ENCODE results near the gene PSMC4.

The PSMC4 gene

DNA sequence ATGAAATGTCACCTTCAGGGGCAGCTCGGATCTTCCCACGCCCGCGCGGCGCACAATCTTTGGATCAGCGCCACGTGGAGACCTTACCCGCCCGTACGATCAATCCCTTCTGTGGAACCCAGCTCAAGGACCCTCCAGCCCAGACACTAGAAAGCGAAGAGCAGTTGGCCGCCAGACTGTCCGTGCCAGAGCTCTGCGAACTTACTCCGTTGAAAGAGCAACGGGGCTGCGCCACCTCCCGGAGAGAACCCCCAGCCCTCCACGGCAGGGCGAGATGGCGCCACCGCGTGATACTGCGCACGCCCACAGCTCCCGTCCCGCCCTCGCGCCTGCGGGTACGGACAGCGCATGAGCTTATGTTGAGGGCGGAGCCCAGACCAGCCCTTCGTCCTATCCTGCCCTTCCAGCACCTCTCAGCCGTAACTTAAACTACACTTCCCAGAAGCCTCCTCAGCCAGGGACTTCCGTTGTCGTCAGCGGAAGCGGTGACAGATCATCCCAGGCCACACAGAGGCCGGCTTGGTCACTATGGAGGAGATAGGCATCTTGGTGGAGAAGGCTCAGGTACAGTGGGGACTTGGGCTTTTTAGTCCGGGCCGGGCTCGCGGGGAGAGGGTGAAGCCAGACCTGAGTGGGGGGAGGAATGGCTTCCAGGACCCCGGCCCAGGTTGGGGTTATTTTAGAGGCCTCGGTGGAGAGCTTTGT is at the start of gene PSMC4:
Gene PSMC4 (plus strand): TSS at position 491 of the 705 bp plus-strand sequence. CDS start 38 bp downstream, at position 529.
- DNase-seq (ENCODE audit: low spot score) = peak; percentile 100

DNA sequence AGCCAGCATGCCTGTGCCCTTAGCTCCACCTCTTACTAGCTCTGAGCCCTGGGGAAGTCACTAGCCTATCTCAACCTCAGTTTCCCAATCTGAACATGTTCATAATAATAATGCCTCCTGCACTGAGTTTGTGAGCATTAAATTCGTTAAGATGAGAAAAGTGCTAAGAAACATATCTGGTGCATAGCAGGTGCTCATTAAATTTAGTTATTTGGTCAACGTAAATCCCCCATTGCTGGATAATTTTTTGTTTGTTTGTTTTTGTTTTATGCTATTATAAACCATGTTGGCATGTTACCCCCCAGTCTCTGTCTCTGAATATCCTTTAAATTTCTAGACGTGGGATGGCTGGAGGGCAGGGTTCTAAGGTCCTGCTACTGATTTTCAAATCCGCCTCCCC is 47.1 kb upstream of the PSMC4 start:
- no peak for DNase-seq (ENCODE audit: low spot score)

DNA sequence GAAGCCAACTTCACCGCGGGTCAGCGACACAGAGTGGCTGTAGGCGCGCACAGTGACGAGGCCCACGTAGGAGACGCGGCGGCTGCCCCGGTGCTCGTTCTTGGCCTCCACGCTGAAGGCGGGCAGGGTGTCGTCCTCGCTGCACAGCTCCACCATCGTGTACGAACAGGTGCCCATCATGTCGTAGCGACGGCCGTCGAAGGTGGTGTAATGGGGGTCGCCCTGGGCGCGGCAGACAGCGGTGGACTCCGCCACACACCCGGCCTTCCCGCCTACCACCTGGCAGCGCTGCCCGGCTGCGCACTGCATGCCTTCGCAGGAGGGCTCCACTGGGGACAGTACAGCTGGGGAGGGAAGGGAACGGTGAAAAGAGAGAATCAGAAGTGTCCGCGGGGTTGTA is 46.6 kb upstream of the PSMC4 start:
- DNase-seq (ENCODE audit: low spot score) = no peak

DNA sequence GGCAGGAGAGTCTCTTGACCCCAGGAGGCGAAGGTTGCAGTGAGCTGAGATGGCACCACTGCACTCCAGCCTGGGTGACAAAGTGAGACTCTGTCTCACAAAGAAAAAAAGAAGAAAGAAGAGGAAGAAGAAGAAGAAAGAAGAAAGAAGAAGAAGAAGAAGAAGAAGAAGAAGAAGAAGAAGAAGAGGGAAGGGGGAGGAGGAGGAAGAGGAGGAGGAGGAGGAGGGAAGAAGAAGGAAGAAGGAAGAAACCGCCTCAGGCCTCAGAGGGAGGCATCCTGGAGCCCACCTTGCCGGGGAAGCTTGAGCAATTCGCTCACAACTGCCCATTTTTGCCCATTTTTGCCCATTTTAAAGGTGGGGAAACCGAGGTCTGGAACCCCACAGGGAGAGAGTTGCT is 46.0 kb upstream of the PSMC4 start:
- DNase-seq (ENCODE audit: low spot score) = no peak

DNA sequence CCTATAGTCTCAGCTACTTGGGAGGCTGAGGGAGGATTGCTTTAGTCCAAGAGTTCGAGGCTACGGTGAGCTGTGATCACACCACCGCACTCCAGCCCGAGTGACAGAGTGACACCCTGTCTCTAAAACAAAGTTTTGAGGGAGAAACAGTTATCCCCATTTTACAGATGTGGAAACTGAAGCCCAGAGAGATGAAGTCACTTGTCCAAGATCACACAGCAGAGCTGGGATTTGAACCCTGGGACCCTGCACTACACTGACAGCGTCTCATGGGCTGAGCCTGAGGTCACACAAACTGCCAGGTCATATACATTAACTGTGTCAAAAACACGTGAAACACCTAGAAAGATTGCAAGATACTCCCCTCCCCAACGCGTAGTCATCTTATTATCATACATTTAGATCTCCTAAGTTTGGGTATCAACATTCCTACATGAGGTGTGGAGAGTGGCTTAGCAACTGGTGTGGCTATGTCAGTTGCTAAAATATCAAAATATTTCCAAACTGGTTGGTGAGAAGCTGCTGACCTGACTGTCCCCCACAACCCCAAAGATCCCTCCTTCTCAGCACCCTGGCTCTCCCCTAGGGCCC is 44.7 kb upstream of the PSMC4 start:
- no peak for DNase-seq (ENCODE audit: low spot score)

DNA sequence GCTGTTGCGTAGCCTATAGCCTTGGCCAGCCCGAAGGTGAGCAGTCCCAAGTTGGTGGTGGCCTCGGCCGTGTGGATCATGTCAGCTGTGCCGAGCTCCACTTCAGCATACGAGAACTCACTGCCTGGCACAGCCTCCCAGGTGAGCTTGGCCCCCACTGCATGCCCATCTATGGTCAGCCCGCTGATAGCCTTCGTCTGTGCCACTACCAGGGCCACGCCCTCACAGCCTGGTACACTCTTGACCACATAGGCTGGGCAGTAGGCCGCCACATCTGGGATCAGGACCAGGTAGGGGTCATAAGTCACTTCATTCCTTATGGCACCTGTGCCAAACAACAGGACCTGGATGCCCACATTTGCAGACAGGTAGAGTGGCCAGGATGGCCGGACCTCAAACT is 43.9 kb upstream of the PSMC4 start:
- no peak for DNase-seq (ENCODE audit: low spot score)

DNA sequence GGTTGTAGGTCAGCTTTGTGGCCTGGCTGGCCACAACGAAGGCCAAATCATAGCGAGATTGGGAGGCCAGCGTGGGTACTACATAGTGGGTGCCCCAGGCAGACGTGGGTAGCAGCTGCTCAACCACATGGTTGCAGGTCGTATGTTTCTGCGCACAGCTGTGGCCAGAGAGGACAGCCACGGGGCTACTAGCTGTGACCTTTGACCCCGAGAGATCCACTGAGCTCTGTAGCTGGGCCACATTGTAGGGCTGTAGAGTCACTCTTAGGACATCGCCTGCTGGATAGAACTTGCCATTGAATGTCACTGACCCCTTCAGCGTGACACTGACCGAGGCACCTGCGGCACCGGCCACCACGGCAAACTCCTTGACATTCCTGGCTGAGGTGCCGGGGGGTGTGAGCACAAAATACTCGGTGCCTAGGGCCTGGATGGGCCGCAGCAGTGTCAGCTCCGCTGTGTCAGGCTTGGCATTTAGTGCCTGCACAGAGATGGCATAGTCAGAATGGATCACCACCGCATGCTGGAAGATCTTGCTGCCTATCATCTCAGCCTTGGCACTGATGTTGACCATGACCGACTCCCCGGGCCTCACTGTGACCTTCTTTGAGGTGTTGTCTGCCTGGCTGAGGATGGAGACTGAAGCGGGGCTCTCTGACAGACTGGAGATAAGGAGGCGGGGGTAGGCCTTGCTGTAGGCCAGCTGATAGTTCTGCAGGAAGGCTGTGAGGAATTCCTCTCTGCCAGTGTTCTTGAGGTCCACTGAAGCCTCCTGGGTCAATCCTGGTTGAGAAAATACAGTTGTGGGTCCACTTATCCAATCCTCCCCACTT is 43.2 kb upstream of the PSMC4 start:
- no peak for DNase-seq (ENCODE audit: low spot score)

DNA sequence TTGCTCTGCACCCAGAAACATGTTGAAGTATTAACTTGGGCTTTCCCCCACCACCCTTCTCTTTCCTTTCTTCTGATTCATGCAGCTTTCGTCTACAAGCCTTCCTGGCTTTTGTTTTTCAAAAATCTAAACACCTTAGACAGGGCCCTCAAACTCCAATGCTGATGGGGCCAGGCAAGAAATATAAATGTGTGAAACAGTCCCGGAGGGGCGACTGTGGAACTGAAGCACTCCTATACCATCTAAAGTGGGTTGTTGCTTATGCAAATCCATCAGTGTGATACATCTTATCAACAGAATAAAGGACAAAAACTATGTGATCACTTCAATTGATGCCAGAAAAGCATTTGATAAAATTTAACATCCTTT is 42.6 kb upstream of the PSMC4 start:
- DNase-seq (ENCODE audit: low spot score) = no peak

DNA sequence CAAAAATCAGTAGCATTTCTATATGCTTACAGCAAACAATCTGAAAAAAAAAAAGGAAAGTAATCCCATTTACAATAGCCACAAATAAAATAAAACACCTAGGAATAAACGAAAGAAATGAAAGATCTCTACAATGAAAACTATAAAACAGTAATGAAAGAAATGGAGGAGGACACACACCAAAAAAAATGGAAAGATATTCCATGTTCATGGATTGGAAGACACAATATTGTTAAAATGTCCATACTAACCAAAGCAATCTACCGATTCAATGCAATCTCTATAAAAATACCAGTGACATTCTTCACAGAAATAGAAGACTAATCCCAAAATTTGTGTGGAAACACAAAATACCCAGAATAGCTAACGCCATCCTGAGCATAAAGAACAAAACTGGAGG is 41.2 kb upstream of the PSMC4 start:
- no peak for DNase-seq (ENCODE audit: low spot score)

DNA sequence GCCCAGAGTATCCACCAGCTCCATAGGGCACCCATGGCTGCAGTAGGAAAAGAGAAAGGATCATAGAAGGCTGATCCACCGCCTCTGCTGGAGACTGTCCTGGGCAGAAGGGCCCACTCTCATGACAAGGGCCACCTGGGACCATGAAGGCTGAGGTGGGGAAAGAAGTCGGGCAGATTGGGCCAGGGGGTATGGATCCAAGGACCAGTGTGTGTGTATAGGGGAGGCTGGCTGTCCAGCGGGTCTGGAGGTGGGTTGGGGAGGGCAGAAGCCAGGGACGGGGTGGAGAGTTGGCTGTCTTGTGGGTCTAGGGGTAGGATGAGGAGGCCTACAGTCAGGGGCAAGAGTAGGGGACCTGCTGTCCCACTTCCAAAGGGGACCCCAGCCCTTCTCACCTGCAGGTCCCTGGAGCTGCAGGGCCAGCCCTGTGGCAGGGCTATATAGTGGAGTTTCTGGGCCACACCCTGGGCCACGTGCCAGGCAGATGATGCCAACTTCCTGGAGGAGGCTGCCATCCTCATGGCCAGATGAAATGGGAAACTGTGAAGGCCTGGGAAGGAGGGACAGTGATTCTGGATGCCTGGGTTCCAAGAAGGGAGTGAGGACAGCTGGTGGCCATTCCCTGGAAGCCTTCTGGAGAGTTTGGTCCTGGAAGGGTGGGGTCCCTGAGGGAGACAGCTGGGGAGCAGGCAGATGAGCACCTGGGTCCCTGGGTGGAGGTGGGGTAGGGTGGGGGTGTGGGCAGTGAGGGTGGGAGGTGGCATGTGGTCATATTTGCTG is 36.2 kb upstream of the PSMC4 start, which contains the start of gene FCGBP:
Gene FCGBP (minus strand): TSS at position 51 of the 780 bp plus-strand sequence.
- DNase-seq (ENCODE audit: low spot score) = no peak

DNA sequence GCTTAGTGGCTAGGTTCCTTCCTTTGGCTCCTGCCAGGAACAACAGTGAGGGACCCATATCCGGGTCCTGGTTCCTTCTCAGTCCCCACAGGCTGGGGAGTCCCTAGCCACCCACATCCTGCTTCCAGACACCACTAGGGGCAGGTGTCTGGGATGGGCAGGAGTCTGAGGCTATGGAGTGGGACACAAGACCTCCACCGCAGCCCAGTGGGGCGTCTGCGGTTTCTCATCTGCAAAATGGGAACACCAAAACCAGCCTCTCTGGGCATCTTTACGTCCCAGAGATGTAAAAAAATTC is 35.7 kb upstream of the PSMC4 start:
- DNase-seq (ENCODE audit: low spot score) = no peak

DNA sequence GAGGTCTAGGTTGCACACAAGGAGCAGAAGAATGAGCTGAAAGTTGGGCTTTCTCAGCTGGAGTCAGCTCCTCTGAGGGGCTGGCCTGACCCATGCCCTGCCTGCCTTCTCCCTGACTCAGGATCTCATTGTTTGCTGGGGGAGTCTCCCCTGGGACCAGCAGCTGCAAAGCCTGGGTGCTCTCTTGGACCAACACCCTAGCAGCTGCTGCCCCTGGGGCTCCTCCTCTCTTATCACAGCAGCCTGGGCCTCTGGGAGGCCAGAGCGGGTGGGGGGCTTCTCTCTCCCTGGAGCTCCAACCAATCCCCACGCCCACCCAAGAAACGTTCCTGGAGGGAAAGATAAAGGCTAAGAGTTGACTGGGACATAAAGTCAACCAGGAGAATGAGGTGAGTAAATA is 34.9 kb upstream of the PSMC4 start:
- DNase-seq (ENCODE audit: low spot score) = no peak

DNA sequence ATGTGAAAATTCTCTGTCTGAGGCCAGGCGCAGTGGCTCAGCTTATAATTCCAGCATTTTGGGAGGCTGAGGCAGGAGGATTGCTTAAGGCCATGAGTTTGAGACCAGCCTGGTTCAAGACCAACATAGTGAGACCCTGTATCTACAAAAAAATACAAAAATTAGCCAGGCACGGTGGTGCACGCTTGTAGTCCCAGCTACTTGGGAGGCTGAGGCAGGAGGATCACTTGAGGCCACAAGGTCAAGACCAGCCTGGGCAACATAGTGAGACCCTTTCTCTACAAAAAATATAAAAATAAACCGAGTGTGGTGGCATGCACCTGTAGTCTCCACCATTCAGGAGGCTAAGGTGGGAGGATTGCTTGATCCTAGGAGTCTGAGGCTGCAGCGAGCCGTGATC is 34.3 kb upstream of the PSMC4 start:
- no peak for DNase-seq (ENCODE audit: low spot score)

DNA sequence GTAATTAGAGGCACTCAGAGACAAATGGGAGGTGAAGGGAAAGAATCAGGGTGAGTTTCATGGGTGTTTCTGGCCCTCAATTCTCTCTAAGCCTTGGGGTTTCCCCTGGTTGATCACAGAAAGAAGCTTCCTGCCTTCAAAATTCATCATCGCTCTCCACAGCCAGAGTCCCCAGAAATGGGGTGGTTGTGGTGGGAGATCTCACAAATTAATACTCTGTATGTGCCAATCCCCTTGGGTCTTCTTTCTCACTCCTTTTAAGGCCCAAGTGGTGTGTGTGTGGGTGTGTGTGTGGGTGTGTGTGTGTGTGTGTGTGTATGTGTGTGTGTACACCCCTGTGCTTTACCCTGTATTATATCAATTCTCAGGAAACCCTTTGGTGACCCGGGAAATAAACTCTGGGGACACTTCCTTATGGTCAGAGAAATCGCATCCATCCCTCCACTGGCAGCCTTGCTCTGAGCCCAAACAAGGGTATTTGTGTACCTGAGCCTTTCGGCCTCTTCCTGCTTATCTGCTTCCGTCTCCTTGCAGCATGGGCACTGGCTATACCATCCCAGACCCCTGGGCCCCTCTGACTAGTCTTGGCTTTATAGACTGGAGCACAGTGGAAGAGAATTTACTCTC is 33.8 kb upstream of the PSMC4 start:
- no peak for DNase-seq (ENCODE audit: low spot score)

DNA sequence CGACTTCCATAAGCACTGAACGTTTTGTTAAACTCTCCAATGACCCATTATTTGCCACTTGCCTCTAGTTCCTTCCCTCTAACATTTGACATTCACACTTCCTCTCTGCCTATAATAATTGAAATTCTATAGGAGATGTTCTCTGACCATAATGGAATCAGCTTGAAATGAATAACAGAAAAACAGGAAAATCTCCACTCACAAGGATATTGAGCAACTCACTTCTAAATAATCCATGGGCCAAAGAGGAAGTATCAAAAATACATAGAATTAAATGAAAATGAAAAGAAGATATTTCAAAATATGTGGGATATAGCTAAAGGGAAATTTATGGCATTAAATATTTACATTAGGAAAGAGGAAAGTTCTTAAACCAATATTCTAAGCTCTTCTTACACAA is 33.2 kb upstream of the PSMC4 start:
- DNase-seq (ENCODE audit: low spot score) = no peak

DNA sequence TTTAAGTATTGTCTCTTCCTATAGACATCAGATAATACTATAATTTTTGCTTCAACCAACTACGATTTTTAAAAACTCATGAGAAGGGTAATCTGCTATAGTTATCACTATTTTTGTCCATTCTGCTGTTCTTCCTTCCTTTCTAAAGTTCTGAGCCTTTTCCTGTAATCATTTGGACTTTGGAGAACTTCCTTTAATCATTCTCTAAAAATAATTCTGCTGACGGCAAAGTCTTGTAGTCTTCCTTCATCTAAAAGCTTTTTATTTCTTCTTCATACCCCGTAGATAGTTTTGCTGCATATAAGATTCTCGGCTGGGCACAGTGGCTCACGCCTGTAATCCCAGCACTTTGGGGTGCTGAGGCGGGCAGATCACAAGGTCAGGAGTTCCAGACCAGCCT is 31.4 kb upstream of the PSMC4 start:
- DNase-seq (ENCODE audit: low spot score) = no peak

DNA sequence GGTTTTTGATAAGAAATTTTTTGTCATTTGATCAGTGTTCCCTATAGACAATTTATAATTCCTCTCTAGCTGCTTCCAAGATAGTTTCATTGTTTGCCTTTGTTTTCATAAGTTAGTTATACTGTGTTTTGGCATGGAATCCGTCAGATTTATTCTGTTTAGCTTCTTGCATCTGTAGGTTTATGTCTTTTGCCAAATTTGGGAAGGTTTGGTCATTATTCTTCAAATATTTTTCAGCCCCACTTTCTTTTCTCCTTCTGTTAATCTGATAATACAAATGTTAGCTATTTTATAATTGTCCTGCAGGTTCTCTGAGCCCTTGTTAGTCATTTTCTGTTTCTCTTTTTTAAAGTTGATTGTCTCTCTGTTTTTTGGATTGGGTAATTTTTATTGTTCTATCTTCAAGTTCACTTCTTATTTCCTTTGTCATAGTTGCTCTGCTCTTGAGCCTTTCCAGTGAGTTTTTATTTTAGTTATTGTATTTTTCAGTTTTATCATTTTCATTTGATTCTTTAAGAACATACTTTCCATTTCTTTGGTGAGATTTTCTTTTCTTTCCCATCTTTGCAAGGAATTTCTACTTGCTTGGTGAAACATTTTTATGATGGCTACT is 30.6 kb upstream of the PSMC4 start:
- DNase-seq (ENCODE audit: low spot score) = no peak

DNA sequence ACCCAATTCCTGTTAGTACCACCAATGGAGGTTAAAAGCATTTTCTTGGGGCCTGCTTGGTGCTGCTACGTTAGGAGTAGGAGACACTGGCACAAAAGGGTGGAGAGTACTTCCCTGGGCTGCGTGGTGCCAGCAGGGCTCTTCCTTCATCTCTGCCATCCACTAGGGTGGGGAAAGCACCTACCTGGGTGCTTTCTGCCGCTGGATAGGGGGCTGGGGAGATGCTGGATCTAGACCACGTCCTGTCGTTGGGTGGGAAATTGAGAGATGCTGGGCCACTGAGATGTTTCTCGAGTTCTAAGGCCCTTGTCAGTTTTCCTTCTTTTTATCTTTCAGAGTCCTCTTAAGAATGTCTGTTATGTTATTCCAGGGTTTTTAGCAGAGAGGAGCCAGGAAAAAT is 29.8 kb upstream of the PSMC4 start:
- DNase-seq (ENCODE audit: low spot score) = no peak

DNA sequence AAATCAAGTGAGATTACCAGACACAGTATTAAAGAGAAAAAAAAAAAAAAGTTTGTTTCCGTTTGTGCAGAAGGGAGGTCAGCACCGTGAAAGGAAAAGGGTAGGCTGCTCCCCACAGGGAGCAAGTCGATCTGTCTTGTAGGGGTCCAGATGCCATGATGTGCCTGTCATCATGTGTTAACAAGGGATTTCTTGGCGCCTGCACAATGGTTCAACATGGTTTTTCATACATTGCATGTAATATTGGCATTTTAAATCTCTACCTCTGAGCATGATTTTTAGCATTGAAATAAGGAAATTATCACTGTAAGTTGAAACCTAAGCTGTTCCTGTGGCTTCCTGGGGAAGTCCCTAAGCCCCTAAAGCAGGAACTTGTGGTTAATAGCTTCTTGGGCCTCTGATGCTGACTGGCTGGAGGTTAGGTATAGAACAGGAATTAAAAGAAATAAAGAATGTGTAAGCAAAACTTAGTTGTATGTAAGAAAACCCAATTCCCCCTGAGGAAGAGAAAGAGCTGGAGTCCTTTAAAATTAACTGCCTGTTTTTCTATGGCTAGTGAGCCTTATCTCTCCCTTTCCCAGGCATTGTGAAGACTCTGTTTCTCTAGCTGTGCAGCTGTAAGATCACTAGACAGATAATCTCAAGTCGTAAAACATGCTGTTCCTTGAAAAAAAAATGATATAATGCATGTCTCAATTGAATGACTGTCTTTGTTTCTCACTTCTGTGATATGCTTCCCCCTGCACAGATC is 29.2 kb upstream of the PSMC4 start:
- DNase-seq (ENCODE audit: low spot score) = no peak

DNA sequence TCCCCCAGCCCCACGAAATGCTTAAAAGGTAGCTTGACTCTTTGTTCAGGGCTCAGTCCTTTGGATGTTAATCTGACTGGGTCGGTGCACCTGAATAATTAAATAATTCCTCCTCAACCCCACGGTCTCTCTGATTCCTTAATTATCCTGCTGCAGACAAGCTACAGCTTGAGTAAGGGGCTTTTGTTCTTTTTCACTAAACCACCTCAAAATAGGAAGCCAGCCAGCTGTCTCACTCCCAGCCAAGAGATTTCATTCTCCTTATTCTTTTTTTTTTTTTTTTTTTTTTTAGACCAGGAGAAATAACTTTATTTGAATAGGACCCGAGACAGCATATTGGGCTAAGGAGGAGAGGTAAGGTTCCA is 28.6 kb upstream of the PSMC4 start:
- no peak for DNase-seq (ENCODE audit: low spot score)

DNA sequence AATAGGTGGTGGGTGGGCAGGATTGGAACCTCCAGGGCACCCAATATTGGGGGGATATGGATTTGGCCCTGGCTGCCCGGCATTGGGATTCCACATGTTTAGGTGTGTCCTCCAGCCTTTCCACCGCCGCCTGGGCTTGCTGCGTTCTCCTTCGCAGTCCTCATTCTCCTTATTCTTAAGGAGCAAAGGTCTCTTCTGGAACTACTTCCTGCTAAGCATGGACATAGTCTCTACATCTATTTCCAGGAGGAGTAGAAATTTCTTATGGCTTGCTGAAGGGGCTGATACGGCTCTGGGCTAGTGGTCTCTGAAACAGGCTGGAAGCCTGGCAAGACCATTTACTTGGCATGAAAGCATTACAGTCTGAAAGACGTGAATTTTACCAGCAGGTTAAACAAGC is 27.4 kb upstream of the PSMC4 start:
- no peak for DNase-seq (ENCODE audit: low spot score)
